Smooth muscle cell (in vitro differentiated cells): ENCODE measurements around the gene LEMD1. TPM values are rescaled to one million over a fixed set of nuclear protein-coding genes. Genes with fewer than 3 reads are reported as not detected.

Source experiments
- DNase-seq: peaks from one replicate; lab custom pipeline; 2025; ENCODE audit not compliant: unreplicated experiment; lab: John Stamatoyannopoulos, UW
- H2AFZ ChIP-seq: fragments of 200-600 bp; sonication (generic); 2 replicates; pipeline ENCODE4 v1.6.0; 2016; ENCODE audit warnings: antibody characterized with exemption, low read depth, mild to moderate bottlenecking
- H3F3A ChIP-seq: fragments of 200-600 bp; sonication (generic); 2 replicates; pipeline ENCODE4 v1.6.0; 2017; ENCODE audit warnings: antibody characterized with exemption, low read depth
- H3K27ac ChIP-seq: fragments of 200-600 bp; sonication (generic); 2 replicates; pipeline ENCODE4 v1.5.1; 2016; ENCODE audit warnings: low read depth, mild to moderate bottlenecking
- H3K27me3 ChIP-seq: fragments of 200-600 bp; sonication (generic); 2 replicates; pipeline ENCODE4 v1.6.1; 2016; ENCODE audit warnings: low read depth, mild to moderate bottlenecking
- H3K36me3 ChIP-seq: fragments of 200-600 bp; sonication (generic); 2 replicates; pipeline ENCODE4 v1.5.1; 2016; ENCODE audit warnings: low read depth
- H3K4me1 ChIP-seq: fragments of 200-600 bp; sonication (generic); 2 replicates; pipeline ENCODE4 v1.5.1; 2016; ENCODE audit warnings: low read depth
- H3K4me2 ChIP-seq: fragments of 200-600 bp; sonication (generic); 2 replicates; pipeline ENCODE4 v1.6.0; 2016; ENCODE audit warnings: mild to moderate bottlenecking
- H3K4me3 ChIP-seq: fragments of 200-600 bp; sonication (generic); 2 replicates; pipeline ENCODE4 v1.5.1; 2016; ENCODE audit warnings: mild to moderate bottlenecking
- H3K79me2 ChIP-seq: fragments of 200-600 bp; sonication (generic); 2 replicates; pipeline ENCODE4 v1.6.0; 2016; ENCODE audit warnings: low read depth, mild to moderate bottlenecking
- H3K9ac ChIP-seq: fragments of 200-600 bp; sonication (generic); 2 replicates; pipeline ENCODE4 v1.6.0; 2016; ENCODE audit warnings: low read depth
- H3K9me3 ChIP-seq: fragments of 200-600 bp; sonication (generic); replicated peaks from 2 replicates; pipeline ENCODE4 v1.5.1; 2016; ENCODE audit warnings: low read depth
- H4K20me1 ChIP-seq: fragments of 200-600 bp; sonication (generic); 2 replicates; pipeline ENCODE4 v1.6.0; 2016; ENCODE audit warnings: low read depth
- WGBS: methylation state at CpG from one replicate; pipeline ENCODE4 v1.1.7; 2016; ENCODE audit warnings: low lambda C conversion rate; 5-methylcytosine and 5-hydroxymethylcytosine counted together
- polyA plus RNA-seq: library from polyadenylated mRNA; unstranded; fragments of >200 nt; fragmentation: Nextera tagmentation; extraction: Ambion mirVana; gene quantifications from 2 replicates; pipeline ENCODE4 v1.2.1, GENCODE V29; 2016
- total RNA-seq: library from RNA; depleted of rRNA; stranded (reverse); fragments of >200 nt; gene quantifications from 2 replicates; pipeline ENCODE4 v1.2.3, GENCODE V29; 2014
- TF ChIP-seq, protein P1 (sequence below): fragments of 200-600 bp; sonication (generic); IDR thresholded peaks from 2 replicates; pipeline ENCODE4 v1.5.1; 2017; ENCODE audit warnings: borderline replicate concordance, mild to moderate bottlenecking, antibody characterized with exemption; ENCODE audit not compliant: insufficient read depth, poor library complexity, severe bottlenecking

LEMD1 gene
- total and polyA plus RNA-seq, 2 experiments from 2014 or later = 5.8 to 8.0 TPM

- Histone ChIP-seq H2AFZ (no peak overlapping the region), H3K9ac (no peak overlapping the region), H3K4me3 (no peak overlapping the region), H3K36me3 (no peaks in the 10 kb centered on the region), H3K79me2 (no peaks in the 10 kb centered on the region), H3K27me3 (peaks cover 51% of the 10 kb centered on the region), H3K4me1 (no peaks in the 10 kb centered on the region), H3K4me2 (no peak overlapping the region), H4K20me1 (no peaks in the 10 kb centered on the region), H3K27ac (no peak overlapping the region), H3F3A (no peaks in the 10 kb centered on the region), H3K9me3 (no peaks in the 10 kb centered on the region)
- DNase-seq = no peak
- TF ChIP-seq, protein P1, sequence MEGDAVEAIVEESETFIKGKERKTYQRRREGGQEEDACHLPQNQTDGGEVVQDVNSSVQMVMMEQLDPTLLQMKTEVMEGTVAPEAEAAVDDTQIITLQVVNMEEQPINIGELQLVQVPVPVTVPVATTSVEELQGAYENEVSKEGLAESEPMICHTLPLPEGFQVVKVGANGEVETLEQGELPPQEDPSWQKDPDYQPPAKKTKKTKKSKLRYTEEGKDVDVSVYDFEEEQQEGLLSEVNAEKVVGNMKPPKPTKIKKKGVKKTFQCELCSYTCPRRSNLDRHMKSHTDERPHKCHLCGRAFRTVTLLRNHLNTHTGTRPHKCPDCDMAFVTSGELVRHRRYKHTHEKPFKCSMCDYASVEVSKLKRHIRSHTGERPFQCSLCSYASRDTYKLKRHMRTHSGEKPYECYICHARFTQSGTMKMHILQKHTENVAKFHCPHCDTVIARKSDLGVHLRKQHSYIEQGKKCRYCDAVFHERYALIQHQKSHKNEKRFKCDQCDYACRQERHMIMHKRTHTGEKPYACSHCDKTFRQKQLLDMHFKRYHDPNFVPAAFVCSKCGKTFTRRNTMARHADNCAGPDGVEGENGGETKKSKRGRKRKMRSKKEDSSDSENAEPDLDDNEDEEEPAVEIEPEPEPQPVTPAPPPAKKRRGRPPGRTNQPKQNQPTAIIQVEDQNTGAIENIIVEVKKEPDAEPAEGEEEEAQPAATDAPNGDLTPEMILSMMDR = no peak
- WGBS = 76% methylated on average over 6 of the region's 6 CpGs
Measured at GRCh38 chr1:205423814-205424399, 2.1 kb upstream of the LEMD1 start.

GRCh38 chr1:205422993-205423642 lies 1.3 kb upstream of the LEMD1 start:
- no peak for DNase-seq
- no peaks in the 10 kb centered on the region for H3F3A ChIP-seq
- TF ChIP-seq, protein P1 = no peak
- peaks cover 51% of the 10 kb centered on the region for H3K27me3 ChIP-seq
- H3K9ac ChIP-seq = no peak overlapping the region
- no peak overlapping the region for H3K27ac ChIP-seq
- no peak overlapping the region for H3K4me2 ChIP-seq
- no peaks in the 10 kb centered on the region for H3K36me3 ChIP-seq
- H3K79me2 ChIP-seq = no peaks in the 10 kb centered on the region
- no peaks in the 10 kb centered on the region for H3K4me1 ChIP-seq
- no peak overlapping the region for H3K4me3 ChIP-seq
- 73% methylated on average over 4 of the region's 4 CpGs for WGBS
- H4K20me1 ChIP-seq = no peaks in the 10 kb centered on the region
- no peak overlapping the region for H2AFZ ChIP-seq
- H3K9me3 ChIP-seq = no peaks in the 10 kb centered on the region

DNA sequence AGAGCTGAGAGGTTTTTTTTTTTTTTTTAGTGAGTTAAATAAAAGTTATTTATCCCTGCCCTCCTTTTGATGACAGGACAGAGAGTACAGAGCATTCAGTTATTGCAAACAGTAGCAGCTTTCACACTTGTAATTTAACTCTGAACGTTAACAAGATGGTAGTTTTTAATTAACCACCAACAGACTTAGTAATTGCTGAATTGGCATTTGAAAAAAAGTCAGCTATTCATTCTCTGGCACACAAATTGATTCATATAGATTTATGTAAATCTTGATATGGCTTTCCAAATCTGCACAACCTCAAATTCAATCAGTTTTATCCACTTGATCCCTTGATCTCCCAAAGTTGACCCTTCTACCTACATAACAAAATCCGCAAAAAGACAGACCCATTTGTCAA lies 918 bp downstream of the LEMD1 start:
- no peak overlapping the region for H3K4me2 ChIP-seq
- no peaks in the 10 kb centered on the region for H3K4me1 ChIP-seq
- no peak overlapping the region for H2AFZ ChIP-seq
- no peaks in the 10 kb centered on the region for H3K79me2 ChIP-seq
- no peak overlapping the region for H3K9ac ChIP-seq
- H3F3A ChIP-seq = no peaks in the 10 kb centered on the region
- TF ChIP-seq, protein P1 = no peak
- H3K36me3 ChIP-seq = no peaks in the 10 kb centered on the region
- H4K20me1 ChIP-seq = no peaks in the 10 kb centered on the region
- DNase-seq = no peak
- WGBS = 78% methylated on average over 2 of the region's 2 CpGs
- H3K4me3 ChIP-seq = no peak overlapping the region
- peaks cover 49% of the 10 kb centered on the region for H3K27me3 ChIP-seq
- no peaks in the 10 kb centered on the region for H3K9me3 ChIP-seq
- H3K27ac ChIP-seq = no peak overlapping the region
